ENCODE data around the gene JPH4.
"Not testable (repeated sequence)": the region's sequence is repeated elsewhere in the genome, so short reads cannot be mapped to it uniquely, and the experiment has no call there.

Gene JPH4

GRCh38 chr14:23536906-23537305 lies 41.7 kb downstream of the JPH4 start:
- peaks cover 26% of the 10 kb centered on the region for H3K4me1 ChIP-seq (ENCODE audit: control insufficient read depth, low read depth, low read length)
- peaks cover 11% of the 10 kb centered on the region for H3K36me3 ChIP-seq (ENCODE audit: control insufficient read depth, low read depth, low read length)
- H3K4me3 ChIP-seq (ENCODE audit: low read length), result peak overlapping the region; percentile 75
- H3K9ac ChIP-seq (ENCODE audit: low read length), result peak overlapping the region; percentile 24
- H3K27me3 ChIP-seq (ENCODE audit: control insufficient read depth, insufficient read depth, low read length); H3K9me3 ChIP-seq (ENCODE audit: control insufficient read depth, low read depth, low read length); H3K27ac ChIP-seq (ENCODE audit: low read length): not testable (repeated sequence)

- Histone ChIP-seq H3K4me3 (ENCODE audit: low read length) (no peak overlapping the region), H3K36me3 (ENCODE audit: control insufficient read depth, low read depth, low read length) (peaks cover 11% of the 10 kb centered on the region), H3K27me3 (ENCODE audit: control insufficient read depth, insufficient read depth, low read length) (no peaks in the 10 kb centered on the region), H3K9me3 (ENCODE audit: control insufficient read depth, low read depth, low read length) (no peaks in the 10 kb centered on the region), H3K9ac (ENCODE audit: low read length) (peak overlapping the region; percentile 24), H3K27ac (ENCODE audit: low read length) (no peak overlapping the region), H3K4me1 (ENCODE audit: control insufficient read depth, low read depth, low read length) (peaks cover 26% of the 10 kb centered on the region)
These were observed 42.1 kb downstream of the JPH4 start for GRCh38 chr14:23536494-23536893.

- Histone ChIP-seq H3K4me1 (ENCODE audit: control insufficient read depth, low read depth, low read length) (peaks cover 26% of the 10 kb centered on the region), H3K27ac (ENCODE audit: low read length) (no peak overlapping the region), H3K4me3 (ENCODE audit: low read length) (no peak overlapping the region), H3K36me3 (ENCODE audit: control insufficient read depth, low read depth, low read length) (peaks cover 11% of the 10 kb centered on the region), H3K27me3 (ENCODE audit: control insufficient read depth, insufficient read depth, low read length) (no peaks in the 10 kb centered on the region), H3K9ac (ENCODE audit: low read length) (no peak overlapping the region), H3K9me3 (ENCODE audit: control insufficient read depth, low read depth, low read length) (no peaks in the 10 kb centered on the region)
These were observed 42.6 kb downstream of the JPH4 start for GRCh38 chr14:23535943-23536342.

- no peaks in the 10 kb centered on the region for H3K27me3 ChIP-seq (ENCODE audit: control insufficient read depth, insufficient read depth, low read length)
- H3K4me1 ChIP-seq (ENCODE audit: control insufficient read depth, low read depth, low read length), result peaks cover 14% of the 10 kb centered on the region
- H3K9me3 ChIP-seq (ENCODE audit: control insufficient read depth, low read depth, low read length), result no peaks in the 10 kb centered on the region
- H3K4me3 ChIP-seq (ENCODE audit: low read length), result no peak overlapping the region
- peaks cover 13% of the 10 kb centered on the region for H3K36me3 ChIP-seq (ENCODE audit: control insufficient read depth, low read depth, low read length)
- H3K27ac ChIP-seq (ENCODE audit: low read length), result no peak overlapping the region
- H3K9ac ChIP-seq (ENCODE audit: low read length), result no peak overlapping the region
These were observed 44.7 kb downstream of the JPH4 start for GRCh38 chr14:23533652-23534435.

GRCh38 chr14:23532658-23533057 lies 45.9 kb downstream of the JPH4 start:
- H3K27me3 ChIP-seq (ENCODE audit: control insufficient read depth, insufficient read depth, low read length), result no peaks in the 10 kb centered on the region
- no peaks in the 10 kb centered on the region for H3K9me3 ChIP-seq (ENCODE audit: control insufficient read depth, low read depth, low read length)
- no peak overlapping the region for H3K27ac ChIP-seq (ENCODE audit: low read length)
- H3K9ac ChIP-seq (ENCODE audit: low read length), result no peak overlapping the region
- H3K4me3 ChIP-seq (ENCODE audit: low read length), result no peak overlapping the region
- peaks cover 13% of the 10 kb centered on the region for H3K36me3 ChIP-seq (ENCODE audit: control insufficient read depth, low read depth, low read length)
- H3K4me1 ChIP-seq (ENCODE audit: control insufficient read depth, low read depth, low read length), result peaks cover 16% of the 10 kb centered on the region

GRCh38 chr14:23531391-23531790 lies 47.2 kb downstream of the JPH4 start:
- Histone ChIP-seq H3K9ac (ENCODE audit: low read length) (no peak overlapping the region), H3K27ac (ENCODE audit: low read length) (no peak overlapping the region), H3K36me3 (ENCODE audit: control insufficient read depth, low read depth, low read length) (peaks cover 25% of the 10 kb centered on the region)

GRCh38 chr14:23530375-23531055 lies 48.1 kb downstream of the JPH4 start:
- H3K36me3 ChIP-seq (ENCODE audit: control insufficient read depth, low read depth, low read length), result peaks cover 30% of the 10 kb centered on the region
- no peaks in the 10 kb centered on the region for H3K9me3 ChIP-seq (ENCODE audit: control insufficient read depth, low read depth, low read length)
- no peak overlapping the region for H3K4me3 ChIP-seq (ENCODE audit: low read length)
- H3K4me1 ChIP-seq (ENCODE audit: control insufficient read depth, low read depth, low read length), result peaks cover 6% of the 10 kb centered on the region
- H3K27ac ChIP-seq (ENCODE audit: low read length), result no peak overlapping the region
- no peaks in the 10 kb centered on the region for H3K27me3 ChIP-seq (ENCODE audit: control insufficient read depth, insufficient read depth, low read length)
- H3K9ac ChIP-seq (ENCODE audit: low read length), result no peak overlapping the region

More at GRCh38 chr14:23531391-23531790, 47.2 kb downstream of the JPH4 start:
- Histone ChIP-seq H3K4me1 (ENCODE audit: control insufficient read depth, low read depth, low read length) (peaks cover 9% of the 10 kb centered on the region), H3K4me3 (ENCODE audit: low read length) (no peak overlapping the region), H3K27me3 (ENCODE audit: control insufficient read depth, insufficient read depth, low read length) (no peaks in the 10 kb centered on the region), H3K9me3 (ENCODE audit: control insufficient read depth, low read depth, low read length) (no peaks in the 10 kb centered on the region)

GRCh38 chr14:23529016-23529415 lies 49.6 kb downstream of the JPH4 start:
- Histone ChIP-seq H3K4me3 (ENCODE audit: low read length) (no peak overlapping the region), H3K27ac (ENCODE audit: low read length) (no peak overlapping the region), H3K9me3 (ENCODE audit: control insufficient read depth, low read depth, low read length) (no peaks in the 10 kb centered on the region), H3K4me1 (ENCODE audit: control insufficient read depth, low read depth, low read length) (peaks cover 6% of the 10 kb centered on the region), H3K36me3 (ENCODE audit: control insufficient read depth, low read depth, low read length) (peaks cover 26% of the 10 kb centered on the region), H3K9ac (ENCODE audit: low read length) (no peak overlapping the region), H3K27me3 (ENCODE audit: control insufficient read depth, insufficient read depth, low read length) (no peaks in the 10 kb centered on the region)

- Histone ChIP-seq H3K9ac (ENCODE audit: low read length) (no peak overlapping the region), H3K36me3 (ENCODE audit: control insufficient read depth, low read depth, low read length) (peaks cover 26% of the 10 kb centered on the region), H3K4me1 (ENCODE audit: control insufficient read depth, low read depth, low read length) (peaks cover 6% of the 10 kb centered on the region), H3K27ac (ENCODE audit: low read length) (peak overlapping the region; percentile 37), H3K9me3 (ENCODE audit: control insufficient read depth, low read depth, low read length) (no peaks in the 10 kb centered on the region), H3K4me3 (ENCODE audit: low read length) (no peak overlapping the region), H3K27me3 (ENCODE audit: control insufficient read depth, insufficient read depth, low read length) (no peaks in the 10 kb centered on the region)
These were observed 50.0 kb downstream of the JPH4 start for GRCh38 chr14:23528555-23528954.

GRCh38 chr14:23525611-23526010 lies 53.0 kb downstream of the JPH4 start:
- Histone ChIP-seq H3K9ac (ENCODE audit: low read length) (no peak overlapping the region), H3K36me3 (ENCODE audit: control insufficient read depth, low read depth, low read length) (peaks cover 20% of the 10 kb centered on the region), H3K9me3 (ENCODE audit: control insufficient read depth, low read depth, low read length) (no peaks in the 10 kb centered on the region), H3K4me1 (ENCODE audit: control insufficient read depth, low read depth, low read length) (peaks cover 6% of the 10 kb centered on the region), H3K27me3 (ENCODE audit: control insufficient read depth, insufficient read depth, low read length) (no peaks in the 10 kb centered on the region), H3K4me3 (ENCODE audit: low read length) (no peak overlapping the region), H3K27ac (ENCODE audit: low read length) (no peak overlapping the region)

- Histone ChIP-seq H3K9me3 (ENCODE audit: control insufficient read depth, low read depth, low read length) (no peaks in the 10 kb centered on the region), H3K9ac (ENCODE audit: low read length) (no peak overlapping the region), H3K36me3 (ENCODE audit: control insufficient read depth, low read depth, low read length) (peaks cover 20% of the 10 kb centered on the region), H3K27ac (ENCODE audit: low read length) (no peak overlapping the region), H3K4me1 (ENCODE audit: control insufficient read depth, low read depth, low read length) (peaks cover 8% of the 10 kb centered on the region), H3K4me3 (ENCODE audit: low read length) (no peak overlapping the region), H3K27me3 (ENCODE audit: control insufficient read depth, insufficient read depth, low read length) (no peaks in the 10 kb centered on the region)
These were observed 53.6 kb downstream of the JPH4 start for GRCh38 chr14:23524954-23525353.
